Activated CD4-positive, alpha-beta T cell treated with anti-CD3 and anti-CD28 coated beads, Interleukin-2, Interleukin-6, amounts not matched to agents 100 ng/mL and 50 ng/mL, durations not matched to agents 16 hours and 8 hours (primary cell): ENCODE data around the gene DIABLO.
"Not testable (repeated sequence)": the region's sequence is repeated elsewhere in the genome, so short reads cannot be mapped to it uniquely, and the experiment has no call there.

Experiments used
- DNase-seq: peaks from one replicate; pipeline ENCODE4 v3.0.0-alpha.2; 2020

DIABLO gene

DNA sequence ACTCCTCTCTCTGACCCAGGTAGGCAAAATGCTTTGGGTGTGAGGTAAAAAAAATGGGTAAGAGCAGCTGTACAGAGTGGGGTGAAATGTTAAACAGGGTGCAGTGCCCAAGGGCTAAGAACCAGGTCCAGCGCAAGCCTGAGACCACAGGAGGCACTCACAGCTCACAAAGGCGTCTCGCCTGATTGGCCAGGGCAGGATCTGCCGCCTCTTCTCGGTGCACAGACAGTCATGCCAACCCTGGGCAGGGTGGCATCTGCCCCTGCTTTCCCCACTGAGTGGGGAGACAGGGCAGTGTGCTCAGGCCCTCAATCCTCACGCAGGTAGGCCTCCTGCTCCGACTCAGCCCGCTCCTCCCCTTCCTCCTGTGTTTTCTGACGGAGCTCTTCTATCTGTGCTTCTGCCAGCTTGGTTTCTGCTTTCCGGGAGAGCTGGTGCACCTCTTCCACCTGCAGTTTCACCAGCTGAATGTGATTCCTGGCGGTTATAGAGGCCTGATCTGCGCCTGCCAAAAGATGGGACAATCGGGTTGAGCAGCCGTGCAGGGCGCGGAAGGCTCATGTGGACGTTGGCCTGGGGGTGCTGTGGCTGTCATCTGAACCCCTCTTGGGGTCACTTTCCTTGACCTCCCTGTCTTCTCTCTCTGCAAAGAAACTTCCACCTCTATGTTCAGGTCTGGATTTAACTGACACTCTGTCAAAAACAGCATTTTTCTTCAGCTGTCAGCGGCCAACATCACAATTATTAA, 17.6 kb downstream of the DIABLO start:
- no peak for DNase-seq

DNA sequence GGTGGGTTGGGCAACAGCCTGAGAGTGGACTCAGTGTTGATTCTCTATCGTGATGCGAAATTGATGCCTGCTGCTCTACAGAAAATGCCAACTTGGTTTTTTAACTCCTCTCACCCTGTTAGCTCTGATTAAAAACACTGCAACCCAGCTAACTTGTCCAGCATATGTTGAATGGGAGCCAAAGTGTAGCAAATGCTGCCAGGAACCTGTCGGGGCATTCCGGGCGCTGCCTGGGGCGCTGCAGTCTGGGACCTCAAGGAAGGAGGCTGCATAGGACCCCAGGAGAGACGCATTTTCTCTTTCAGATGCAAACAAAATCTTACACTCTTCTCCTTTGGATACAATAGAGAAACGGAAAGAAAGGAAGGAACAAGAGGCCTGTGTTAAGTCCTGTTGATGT, 18.5 kb downstream of the DIABLO start:
- DNase-seq, result no peak

DNA sequence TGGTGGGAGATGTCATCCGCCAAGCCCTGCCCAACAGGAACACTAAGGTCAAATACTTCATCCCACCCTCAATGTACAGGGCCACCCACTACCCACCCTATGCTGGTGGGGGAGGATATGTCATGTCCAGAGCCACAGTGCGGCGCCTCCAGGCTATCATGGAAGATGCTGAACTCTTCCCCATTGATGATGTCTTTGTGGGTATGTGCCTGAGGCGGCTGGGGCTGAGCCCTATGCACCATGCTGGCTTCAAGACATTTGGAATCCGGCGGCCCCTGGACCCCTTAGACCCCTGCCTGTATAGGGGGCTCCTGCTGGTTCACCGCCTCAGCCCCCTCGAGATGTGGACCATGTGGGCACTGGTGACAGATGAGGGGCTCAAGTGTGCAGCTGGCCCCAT, 18.9 kb downstream of the DIABLO start:
- no peak for DNase-seq

DNA sequence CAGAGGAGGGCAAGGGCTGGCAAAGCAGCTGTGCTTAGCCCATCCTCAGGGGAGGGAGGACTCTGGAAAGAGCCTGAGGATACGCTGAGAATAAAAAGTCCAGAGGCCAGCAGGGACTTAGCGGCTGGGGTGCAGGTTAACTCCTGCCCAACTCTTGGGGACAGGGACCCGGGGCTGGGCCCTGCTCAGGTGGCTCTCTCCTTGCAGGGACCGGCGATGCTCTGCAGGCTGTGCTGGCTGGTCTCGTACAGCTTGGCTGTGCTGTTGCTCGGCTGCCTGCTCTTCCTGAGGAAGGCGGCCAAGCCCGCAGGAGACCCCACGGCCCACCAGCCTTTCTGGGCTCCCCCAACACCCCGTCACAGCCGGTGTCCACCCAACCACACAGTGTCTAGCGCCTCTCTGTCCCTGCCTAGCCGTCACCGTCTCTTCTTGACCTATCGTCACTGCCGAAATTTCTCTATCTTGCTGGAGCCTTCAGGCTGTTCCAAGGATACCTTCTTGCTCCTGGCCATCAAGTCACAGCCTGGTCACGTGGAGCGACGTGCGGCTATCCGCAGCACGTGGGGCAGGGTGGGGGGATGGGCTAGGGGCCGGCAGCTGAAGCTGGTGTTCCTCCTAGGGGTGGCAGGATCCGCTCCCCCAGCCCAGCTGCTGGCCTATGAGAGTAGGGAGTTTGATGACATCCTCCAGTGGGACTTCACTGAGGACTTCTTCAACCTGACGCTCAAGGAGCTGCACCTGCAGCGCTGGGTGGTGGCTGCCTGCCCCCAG, 19.6 kb downstream of the DIABLO start:
- DNase-seq, result no peak

DNA sequence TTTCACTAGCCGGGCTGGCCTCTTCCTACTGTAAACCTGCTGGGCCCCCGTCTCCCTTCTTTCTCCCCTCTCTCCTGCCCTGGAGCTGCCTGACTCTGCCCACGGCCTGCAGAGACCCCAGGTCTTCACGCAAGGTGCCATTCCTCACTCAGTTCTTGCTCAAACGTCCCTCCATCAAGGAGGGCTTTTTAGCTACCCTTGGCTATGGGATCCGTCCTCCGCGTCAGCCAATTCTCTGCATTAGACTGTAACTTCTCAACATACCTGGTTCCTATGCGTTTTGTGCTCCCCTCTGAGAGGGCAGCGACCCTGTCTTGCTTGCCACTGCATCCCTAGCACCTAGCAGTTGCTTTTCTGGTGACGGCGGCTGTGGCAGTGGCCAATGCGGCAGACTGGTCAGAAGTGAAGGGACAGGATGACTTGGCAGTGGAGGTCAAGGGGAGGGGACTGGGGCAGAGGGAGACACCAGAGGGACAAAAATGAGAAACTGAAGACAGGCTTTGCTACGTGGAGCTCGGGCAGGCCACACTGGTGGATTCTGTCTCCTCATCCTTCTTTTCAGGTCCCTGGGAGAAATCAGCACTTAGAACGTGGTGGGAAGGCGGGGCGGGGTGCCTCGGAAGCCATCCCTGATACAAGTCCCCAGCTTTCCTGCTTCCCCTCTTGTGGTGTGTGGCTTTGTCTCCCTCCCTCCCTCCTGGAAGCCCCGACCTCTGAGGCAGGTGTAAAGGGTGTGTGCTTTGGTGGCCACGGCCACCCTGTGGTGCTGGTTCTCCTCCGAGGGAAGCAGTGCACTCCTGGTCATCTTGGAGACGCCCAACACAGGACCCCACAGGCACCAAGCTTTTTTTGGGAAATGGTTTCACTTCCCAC, 20.6 kb downstream of the DIABLO start:
- DNase-seq, result no peak

DNA sequence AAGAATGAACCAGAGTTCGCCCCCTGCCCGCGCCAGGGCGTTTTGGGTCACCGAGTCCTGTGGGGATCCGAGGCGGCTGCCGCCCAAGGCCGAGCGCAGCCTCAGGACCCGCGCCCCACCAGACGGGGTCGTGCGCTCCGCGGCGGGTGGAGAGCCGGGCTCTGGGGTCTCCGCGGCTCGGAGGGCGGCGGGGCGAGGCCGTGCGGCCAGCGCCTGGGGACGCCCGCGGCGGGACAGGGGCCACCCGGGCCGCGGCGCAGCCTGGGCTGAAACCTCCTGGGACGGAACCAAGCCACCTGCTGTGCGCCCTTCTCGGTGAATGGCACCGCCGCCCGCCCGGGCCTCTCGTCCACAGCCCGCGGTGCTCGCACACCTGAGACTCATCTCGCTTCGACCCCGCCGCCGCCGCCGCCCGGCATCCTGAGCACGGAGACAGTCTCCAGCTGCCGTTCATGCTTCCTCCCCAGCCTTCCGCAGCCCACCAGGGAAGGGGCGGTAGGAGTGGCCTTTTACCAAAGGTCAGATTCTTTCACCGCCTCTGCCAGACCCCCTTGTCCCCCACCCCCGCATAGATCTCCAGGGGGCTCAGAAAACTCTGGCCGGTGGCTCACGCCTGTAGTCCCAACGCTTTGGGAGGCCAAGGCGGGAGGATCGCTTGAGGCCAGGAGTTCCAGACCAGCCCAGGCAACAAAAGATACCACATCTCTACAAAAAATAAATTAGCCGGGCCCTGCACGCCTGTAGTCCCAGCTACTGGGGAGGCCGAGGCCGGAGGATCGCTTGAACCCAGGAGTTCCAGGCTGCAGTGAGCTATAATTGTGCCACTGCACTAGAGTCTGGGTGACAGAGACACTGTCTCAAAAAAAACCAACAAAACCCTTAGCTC, 21.4 kb downstream of the DIABLO start:
- DNase-seq, result no peak

DNA sequence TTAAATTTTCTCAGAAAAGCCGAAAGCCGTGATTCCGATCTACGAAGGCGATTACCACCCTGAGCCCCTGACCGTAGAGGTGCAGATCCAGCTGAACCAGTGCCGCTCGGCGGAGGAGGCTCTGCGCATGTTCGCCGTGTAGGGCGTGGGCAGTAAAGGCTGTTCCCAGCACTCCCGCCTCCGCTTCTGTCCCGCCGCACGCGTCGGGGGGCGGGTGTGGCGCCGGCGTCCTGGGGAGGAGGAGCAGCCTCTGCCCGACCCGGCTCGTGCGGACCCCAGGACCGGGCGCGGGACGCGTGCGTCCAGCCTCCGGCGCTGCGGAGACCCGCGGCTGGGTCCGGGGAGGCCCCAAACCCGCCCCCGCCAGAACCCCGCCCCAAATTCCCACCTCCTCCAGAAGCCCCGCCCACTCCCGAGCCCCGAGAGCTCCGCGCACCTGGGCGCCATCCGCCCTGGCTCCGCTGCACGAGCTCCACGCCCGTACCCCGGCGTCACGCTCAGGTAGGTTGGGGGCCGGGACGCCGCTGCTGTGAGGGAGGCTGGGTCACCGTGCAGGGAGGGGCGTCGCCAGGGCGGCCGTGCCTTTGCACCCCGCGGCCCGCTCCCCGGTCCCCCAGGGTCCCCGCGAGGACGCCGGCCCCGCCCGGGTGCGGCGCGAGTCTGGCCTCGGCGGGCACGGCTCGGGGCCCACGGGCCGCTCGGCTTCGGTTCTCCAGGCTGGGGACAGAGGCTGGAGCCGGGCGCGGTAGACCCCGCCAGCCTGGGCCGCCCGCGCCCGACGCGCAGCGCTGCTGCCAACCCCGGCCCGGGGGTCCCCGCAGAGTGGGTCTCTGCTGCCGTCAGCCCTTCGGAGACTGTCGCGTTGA, 22.3 kb downstream of the DIABLO start, which contains the start of gene B3GNT4:
Gene B3GNT4 (plus strand): TSS at position 409 of the 866 bp plus-strand sequence. CDS start 910 bp downstream, outside the sequence.
- peak; percentile 61 for DNase-seq

DNA sequence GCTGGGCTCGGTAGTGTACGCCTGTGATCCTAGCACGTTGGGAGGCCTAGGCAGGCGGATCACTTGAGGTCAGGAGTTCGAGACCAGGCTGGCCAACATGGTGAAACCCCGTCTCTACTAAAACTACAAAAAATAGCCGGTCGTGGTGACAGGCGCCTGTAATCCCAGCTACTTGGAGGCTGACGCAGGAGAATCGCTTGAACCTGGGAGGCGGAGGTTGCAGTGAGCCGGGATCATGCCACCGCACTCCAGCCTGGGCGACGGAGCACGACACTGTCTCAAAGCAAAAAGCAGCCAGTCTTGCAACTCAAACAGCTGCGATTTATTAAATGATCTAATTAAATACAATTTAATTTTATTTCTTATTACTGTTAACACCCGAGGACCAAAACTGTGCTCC, 23.0 kb downstream of the DIABLO start:
- not testable (repeated sequence) for DNase-seq

DNA sequence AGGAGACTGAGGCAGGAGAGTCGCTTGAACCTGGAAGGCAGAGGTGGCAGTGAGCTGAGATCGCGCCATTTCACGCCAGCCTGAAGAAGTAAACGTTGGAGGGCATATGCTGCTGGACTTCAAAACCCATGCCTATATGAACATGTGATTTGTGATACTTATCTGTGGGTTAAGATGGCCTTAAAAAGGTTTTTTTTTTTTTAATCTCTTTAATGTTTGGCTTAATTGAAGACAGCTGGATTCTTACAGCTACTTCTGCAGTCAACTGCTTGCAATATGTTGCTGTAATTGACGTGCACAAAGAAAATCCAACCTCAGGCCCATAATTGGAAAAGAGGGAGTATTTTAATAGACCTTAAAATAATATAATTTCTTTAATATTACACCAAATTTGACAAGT, 23.8 kb downstream of the DIABLO start:
- no peak for DNase-seq

DNA sequence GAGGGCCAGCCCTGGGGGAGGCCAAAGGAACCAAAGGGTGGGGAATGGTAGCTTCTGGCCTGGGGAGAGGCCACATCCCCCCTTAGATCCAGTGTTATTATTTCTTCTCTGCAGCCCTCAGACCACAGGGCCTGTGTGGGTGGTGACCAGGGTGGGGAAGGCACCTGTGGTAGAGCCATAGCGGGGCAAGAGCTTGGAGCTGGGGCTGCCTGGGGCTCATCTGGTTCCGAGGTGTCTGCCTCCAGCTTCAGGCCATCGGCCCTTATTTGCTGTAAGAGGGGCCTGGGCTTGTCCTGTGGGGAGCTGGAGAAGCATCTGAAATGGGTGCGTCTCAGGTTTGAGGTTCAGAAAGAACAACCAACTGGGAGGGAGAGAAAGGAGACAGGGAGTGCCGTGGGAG, 24.5 kb downstream of the DIABLO start:
- DNase-seq, result no peak

DNA sequence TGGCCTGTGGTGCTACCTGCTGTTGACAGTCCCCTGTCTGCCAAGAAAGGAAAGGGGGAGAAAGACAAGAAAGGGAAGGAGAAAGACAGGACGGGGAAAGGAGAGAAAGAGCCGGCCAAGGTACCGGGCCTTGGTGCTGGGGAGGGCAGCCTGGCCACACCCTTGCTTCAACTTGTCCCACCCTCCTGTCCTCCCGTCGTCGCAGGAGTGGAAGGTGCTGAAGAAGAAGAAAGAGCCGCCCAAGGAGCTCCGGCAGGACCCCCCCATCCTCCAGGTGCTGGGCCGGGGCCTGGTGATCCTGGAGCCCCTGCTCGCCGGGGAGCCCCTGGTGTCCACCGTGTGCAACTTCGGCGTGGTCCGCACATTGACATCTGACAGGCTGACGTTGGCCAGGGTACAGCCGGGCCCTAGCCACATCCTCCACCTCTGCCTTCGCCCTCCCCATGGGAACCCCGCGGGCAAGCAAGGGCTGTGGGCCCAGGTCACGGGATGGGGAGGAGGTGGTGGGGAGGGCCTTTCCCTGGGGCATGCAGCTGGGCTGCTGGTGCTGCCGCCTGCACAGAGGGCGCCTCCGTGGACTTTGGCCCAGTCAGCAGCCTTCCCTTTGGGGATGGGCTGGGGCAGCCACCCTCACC, 25.2 kb downstream of the DIABLO start:
- no peak for DNase-seq

DNA sequence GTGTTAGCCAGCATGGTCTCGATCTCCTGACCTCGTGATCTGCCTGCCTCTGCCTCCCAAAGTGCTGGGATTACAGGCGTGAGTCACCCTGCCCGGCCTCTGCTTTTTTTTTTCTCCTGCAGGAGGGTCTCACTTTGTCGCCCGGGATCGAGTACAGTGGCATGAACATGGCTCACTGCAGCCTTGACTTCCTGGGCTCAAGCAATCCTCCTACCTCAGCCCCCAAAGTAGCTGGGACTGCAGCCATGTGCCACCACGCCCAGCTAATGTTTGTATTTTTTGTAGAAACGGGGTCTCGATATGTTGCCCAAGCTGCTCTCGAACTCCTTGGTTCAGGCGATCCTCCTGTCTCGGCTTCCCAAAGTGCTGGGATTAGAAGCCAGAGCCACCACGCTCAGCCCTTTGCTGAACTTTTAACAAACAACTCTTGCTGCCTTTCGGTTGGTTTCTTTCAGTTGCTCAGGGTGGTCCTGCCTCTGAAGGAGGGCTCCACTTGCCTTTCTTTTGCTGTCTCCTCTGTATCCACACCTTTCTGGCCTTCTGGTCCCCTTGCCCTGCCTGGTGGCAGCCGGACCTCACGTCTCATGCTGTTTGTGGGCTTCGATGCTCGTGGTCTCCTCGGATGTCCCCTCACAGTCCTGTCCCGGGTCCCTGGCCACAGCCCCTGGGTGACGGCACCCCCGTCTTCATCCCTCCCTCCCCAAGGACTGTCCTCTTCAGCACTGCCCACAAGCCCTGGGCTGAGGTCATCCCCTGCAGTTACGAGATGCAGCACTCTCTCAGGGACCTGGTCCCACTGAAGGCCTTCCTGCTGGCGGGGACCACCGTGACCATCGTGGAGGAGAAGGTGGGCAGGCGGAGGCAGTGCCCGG, 26.1 kb downstream of the DIABLO start:
- no peak for DNase-seq

DNA sequence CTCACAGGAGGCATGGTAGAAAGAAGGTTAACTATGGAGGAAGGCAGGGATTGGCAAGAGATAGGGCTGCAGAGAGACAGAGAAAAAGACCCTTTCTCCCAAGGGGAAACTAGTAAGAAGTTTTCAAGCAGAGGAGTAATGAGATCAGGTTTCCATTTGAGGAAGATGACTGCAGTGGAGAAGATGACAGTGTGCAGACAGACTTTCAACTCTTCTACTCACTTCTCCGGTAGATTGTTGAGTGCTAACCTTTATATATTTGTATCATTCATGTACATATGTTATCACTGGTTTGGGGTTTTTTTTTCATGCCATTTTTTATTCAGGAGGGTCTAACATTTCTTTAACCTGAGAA, 28.3 kb downstream of the DIABLO start:
- DNase-seq, result no peak

DNA sequence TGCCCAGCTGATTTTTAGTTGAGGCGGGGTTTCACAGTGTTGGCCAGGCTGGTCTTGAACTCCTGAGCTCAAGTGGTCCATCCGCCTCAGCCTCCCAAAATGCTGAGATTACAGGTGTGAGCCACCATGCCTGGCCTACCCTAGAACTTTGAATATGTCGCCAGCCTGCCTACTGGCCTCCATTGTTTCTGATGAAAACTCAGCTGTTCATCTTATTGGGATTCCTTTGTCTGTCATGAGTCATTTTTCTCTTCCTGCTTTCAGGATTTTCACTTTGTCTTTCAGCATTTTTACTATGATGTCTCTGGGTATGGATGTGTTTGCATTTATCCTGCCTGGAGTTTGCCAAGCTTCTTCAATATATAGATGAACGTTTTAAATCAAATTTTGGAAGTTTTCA, 30.4 kb downstream of the DIABLO start:
- DNase-seq, result no peak

DNA sequence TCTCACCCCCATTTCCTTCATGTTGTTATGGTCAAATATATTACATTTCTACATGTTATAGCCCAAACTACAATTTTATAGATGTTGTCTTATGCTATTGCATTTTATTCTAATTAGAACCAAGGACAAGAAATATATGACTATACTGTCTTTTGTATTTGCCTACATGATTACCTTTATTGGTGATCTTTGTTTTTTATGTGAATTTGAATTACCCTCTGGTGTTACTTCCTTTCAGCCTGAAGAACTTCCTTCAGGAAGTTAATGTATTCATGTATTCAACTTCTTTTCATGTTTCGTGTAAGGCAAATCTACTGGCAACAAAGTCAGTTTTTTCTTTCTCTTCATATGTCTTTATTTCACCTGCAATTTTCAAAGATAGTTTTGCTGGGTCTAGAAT, 31.0 kb downstream of the DIABLO start:
- DNase-seq, result no peak

DNA sequence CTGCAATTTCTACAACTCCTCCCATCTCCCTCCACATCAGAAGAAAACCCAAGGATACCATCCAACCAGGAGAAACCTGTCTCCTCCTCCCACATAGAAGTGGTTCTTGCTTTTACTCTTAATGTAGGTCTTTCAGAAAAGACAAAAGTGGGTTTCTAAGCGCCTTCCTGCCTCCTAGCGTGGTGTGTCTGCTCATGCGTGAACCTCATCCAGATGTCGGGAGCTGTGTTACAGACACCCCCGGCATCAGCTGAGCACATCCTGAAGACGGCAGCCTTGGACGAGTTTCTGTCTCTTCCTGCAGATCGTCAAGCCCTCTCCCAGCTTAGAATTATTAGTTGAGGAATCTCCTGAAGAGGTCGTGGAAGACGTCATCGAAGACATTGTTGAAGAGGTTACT, 33.4 kb downstream of the DIABLO start:
- no peak for DNase-seq

DNA sequence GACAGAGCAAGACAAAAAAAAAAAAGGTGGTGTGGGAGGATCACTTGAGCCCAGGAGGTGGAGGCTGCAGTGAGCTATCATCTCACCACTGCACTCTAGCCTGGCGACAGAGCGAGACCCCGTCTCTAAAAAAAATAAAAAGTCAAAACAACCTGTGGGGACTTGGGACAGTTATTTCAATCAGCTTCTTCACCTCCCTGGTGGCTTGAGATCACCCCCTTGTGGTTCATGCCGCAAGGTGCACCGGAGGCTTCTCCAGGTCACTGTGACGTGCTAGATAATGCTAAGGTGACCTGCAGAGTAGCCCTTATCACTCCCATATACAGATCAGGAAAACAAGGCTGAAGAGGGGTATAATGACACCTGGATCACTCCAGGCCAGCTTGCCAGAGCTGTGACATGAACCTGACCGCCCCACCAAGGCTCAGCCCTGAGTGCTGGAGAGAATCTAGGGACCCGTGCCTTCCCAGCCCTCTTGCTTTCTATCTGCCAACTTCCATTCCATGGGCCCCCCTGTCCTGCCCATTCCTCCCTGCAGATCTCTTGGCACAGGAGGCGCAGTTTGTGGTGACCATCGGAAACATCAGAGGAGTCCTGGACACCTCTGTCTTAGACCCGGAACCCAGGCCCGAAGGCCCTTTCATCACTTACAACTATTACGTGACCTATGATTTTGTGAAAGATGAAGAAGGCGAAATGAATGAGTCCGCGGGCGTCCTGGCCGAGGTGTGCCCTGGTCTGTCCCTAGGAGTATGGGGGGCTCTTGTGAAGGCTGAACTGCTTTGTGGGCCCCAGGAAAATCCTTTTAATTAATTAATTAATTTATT, 34.8 kb downstream of the DIABLO start:
- peak; percentile 84 for DNase-seq

DNA sequence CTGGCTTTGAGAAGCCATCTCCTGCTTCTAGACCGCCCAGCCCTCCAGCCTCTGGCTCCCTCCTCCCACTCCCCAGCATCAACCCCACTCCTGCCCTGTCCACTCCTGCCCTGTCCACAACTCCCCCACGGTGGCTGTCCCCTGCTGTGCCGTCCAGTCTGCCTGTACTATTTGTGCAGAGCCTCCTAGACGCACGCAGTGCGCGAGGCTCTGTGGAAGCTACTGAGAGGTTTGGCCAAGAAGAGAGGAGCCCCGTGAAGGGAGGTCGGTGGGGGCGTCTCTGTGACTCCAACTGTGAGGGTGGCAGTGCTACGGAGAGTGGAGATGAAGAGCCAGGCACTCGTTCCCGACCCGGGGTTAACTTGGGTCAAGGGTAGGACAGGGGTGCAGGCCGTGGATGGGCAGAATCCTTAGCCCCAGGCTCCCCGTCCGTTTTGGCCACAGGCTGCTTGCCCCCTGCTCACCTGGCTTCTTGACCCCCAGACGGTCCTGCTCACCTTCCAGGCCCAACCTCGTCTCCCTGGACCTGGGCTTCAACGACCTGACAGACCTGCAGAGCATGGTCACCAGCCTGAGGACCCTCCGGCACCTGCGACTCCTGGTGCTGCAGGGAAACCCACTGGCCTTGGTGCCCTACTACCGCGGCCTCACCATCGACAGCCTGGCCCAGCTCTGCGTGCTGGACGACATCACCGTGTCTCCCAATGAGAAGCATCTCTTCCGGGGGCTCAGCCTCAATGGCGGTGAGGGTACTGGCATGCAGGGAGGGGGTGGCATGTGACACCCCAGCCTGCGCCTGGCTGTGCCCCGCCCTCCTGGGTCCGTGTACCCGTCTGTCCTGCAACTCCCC, 36.0 kb downstream of the DIABLO start:
- DNase-seq, result no peak
